WTC11 (cell line): ENCODE measurements around the gene CLPTM1L. TPM values are rescaled to one million over a fixed set of nuclear protein-coding genes. Genes with fewer than 3 reads are reported as not detected.

Source experiments
- ATAC-seq: fragments of 200-7000 bp; cut with Tn5 transposase; 2 replicates; pipeline ENCODE4 v1.10.0; 2021; ENCODE audit warnings: mild to moderate bottlenecking, moderate library complexity
- CTCF ChIA-PET: fragments of 300-600 bp; sonication (Branson Sonifier 250); formaldehyde crosslinking; loops from one replicate; lab custom pipeline; 2021; ENCODE audit warnings: antibody characterized with exemption; lab: Charles Lee
- POLR2A ChIA-PET: fragments of 350-600 bp; sonication (Branson Sonifier 250); formaldehyde crosslinking; loops from one replicate; lab custom pipeline; 2021; ENCODE audit warnings: antibody characterized with exemption; lab: Charles Lee
- DNase-seq: peaks from one replicate; pipeline ENCODE4 v3.0.0; 2021; ENCODE audit warnings: low spot score
- H3K27ac Mint-ChIP-seq: 2 replicates; pipeline ENCODE4 v1.8.0; 2021; ENCODE audit warnings: mixed read lengths
- H3K27me3 Mint-ChIP-seq: 2 replicates; pipeline ENCODE4 v1.8.0; 2021; ENCODE audit warnings: low read depth, mild to moderate bottlenecking, moderate library complexity, mixed read lengths
- H3K36me3 Mint-ChIP-seq: 2 replicates; pipeline ENCODE4 v1.8.0; 2021; ENCODE audit warnings: mixed read lengths
- H3K4me1 Mint-ChIP-seq: 2 replicates; pipeline ENCODE4 v1.8.0; 2022; ENCODE audit warnings: mixed read lengths
- H3K4me3 Mint-ChIP-seq: 2 replicates; pipeline ENCODE4 v1.8.0; 2021; ENCODE audit warnings: mild to moderate bottlenecking, moderate library complexity, mixed read lengths
- H3K9me3 Mint-ChIP-seq: 2 replicates; pipeline ENCODE4 v1.8.0; 2021; ENCODE audit warnings: mixed read lengths
- CBFB ChIP-seq: sonication (generic); formaldehyde crosslinking; IDR thresholded peaks from 2 replicates; pipeline ENCODE4 v1.8.1; 2022; ENCODE audit warnings: mild to moderate bottlenecking, low read depth, missing genetic modification reagents
- CREB1 ChIP-seq: sonication (generic); formaldehyde crosslinking; IDR thresholded peaks from 2 replicates; pipeline ENCODE4 v1.8.0; 2023; ENCODE audit warnings: mild to moderate bottlenecking, missing genetic modification reagents
- FOXK1 ChIP-seq: sonication (generic); formaldehyde crosslinking; IDR thresholded peaks from 2 replicates; pipeline ENCODE4 v1.8.0; 2022; ENCODE audit warnings: mild to moderate bottlenecking, moderate library complexity, missing genetic modification reagents
- FOXP1 ChIP-seq: sonication (generic); formaldehyde crosslinking; IDR thresholded peaks from 2 replicates; pipeline ENCODE4 v1.8.0; 2022; ENCODE audit warnings: missing genetic modification reagents, mild to moderate bottlenecking, moderate library complexity, borderline replicate concordance
- OVOL2 ChIP-seq: fragments of 250-450 bp; sonication (Bioruptor Pico); IDR thresholded peaks from 2 replicates; pipeline ENCODE4 v1.9.0; 2021; ENCODE audit warnings: mild to moderate bottlenecking, borderline replicate concordance
- SP1 ChIP-seq: sonication (generic); formaldehyde crosslinking; conservative IDR thresholded peaks from 2 replicates; pipeline ENCODE4 v1.8.1; 2022; ENCODE audit warnings: missing genetic modification reagents
- ZBTB21 ChIP-seq: sonication (generic); formaldehyde crosslinking; IDR thresholded peaks from 2 replicates; pipeline ENCODE4 v1.8.1; 2023; ENCODE audit warnings: mild to moderate bottlenecking, missing genetic modification reagents, borderline replicate concordance
- ZNF232 ChIP-seq: sonication (generic); formaldehyde crosslinking; IDR thresholded peaks from 2 replicates; pipeline ENCODE4 v1.8.0; 2022; ENCODE audit warnings: mild to moderate bottlenecking, missing genetic modification reagents
- ZNF423 ChIP-seq: fragments of 250-450 bp; sonication (Bioruptor Pico); IDR thresholded peaks from 2 replicates; pipeline ENCODE4 v2.1.2; 2022; ENCODE audit warnings: mild to moderate bottlenecking, moderate library complexity
- total RNA-seq: library from RNA; stranded (reverse); gene quantifications from 3 replicates; pipeline ENCODE4 v1.2.3, GENCODE V29; 2021
- TF ChIP-seq, protein P1 (sequence below): sonication (generic); formaldehyde crosslinking; IDR thresholded peaks from 2 replicates; pipeline ENCODE4 v1.8.0; 2023; ENCODE audit warnings: missing genetic modification reagents, mild to moderate bottlenecking, borderline replicate concordance
- TF ChIP-seq, protein P2 (sequence below): sonication (generic); formaldehyde crosslinking; IDR thresholded peaks from 2 replicates; pipeline ENCODE4 v1.8.0; 2023; ENCODE audit warnings: mild to moderate bottlenecking, missing genetic modification reagents
- TF ChIP-seq, protein P3 (sequence below): sonication (generic); formaldehyde crosslinking; IDR thresholded peaks from 2 replicates; pipeline ENCODE4 v1.8.0; 2022; ENCODE audit warnings: mild to moderate bottlenecking, missing genetic modification reagents

The CLPTM1L gene
- total RNA-seq, 1 experiment from 2014 or later = 92.8 TPM

DNA sequence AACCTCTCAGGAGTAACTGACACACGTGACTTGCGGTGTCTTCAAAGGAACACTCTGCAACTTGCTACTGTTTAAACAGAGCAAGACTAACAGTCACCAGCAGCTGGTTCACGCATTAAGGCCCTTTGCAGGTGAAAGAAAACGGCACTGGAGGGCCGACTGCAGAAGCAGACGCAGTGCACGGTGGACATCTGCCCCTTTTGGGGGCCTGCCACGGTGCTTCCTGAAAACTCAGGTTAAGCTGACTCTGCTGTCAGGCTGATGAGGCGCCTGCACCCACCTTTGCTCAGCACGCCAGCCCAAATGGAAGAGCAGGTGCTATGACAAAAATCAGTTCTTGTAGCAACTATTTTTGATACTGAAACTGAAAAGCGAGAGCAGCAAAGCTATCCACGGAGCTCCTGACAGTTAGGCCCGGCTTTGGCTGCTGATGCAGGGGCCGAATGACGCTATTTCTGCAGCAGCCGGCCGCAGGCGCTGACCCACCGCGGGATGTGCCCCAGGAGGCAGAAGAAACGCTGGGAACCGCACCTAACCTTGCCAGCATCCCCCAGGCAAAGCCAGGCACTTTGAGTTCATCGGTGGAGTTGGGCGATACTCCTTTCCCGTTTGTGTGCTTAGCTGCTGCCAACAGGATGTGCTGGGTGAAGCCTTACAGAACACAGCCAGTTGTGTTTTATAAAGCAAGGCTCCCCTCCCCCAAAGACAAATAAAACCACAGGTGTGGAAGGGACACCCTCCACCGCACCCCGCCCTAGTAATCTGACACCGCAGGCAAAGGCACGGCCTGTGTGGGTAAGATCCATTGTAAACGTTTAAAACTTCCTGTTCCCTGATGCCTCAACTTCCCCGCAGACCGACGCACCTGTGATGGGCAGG, 29.0 kb downstream of the CLPTM1L start (continued):
- TF ChIP-seq, protein P1, sequence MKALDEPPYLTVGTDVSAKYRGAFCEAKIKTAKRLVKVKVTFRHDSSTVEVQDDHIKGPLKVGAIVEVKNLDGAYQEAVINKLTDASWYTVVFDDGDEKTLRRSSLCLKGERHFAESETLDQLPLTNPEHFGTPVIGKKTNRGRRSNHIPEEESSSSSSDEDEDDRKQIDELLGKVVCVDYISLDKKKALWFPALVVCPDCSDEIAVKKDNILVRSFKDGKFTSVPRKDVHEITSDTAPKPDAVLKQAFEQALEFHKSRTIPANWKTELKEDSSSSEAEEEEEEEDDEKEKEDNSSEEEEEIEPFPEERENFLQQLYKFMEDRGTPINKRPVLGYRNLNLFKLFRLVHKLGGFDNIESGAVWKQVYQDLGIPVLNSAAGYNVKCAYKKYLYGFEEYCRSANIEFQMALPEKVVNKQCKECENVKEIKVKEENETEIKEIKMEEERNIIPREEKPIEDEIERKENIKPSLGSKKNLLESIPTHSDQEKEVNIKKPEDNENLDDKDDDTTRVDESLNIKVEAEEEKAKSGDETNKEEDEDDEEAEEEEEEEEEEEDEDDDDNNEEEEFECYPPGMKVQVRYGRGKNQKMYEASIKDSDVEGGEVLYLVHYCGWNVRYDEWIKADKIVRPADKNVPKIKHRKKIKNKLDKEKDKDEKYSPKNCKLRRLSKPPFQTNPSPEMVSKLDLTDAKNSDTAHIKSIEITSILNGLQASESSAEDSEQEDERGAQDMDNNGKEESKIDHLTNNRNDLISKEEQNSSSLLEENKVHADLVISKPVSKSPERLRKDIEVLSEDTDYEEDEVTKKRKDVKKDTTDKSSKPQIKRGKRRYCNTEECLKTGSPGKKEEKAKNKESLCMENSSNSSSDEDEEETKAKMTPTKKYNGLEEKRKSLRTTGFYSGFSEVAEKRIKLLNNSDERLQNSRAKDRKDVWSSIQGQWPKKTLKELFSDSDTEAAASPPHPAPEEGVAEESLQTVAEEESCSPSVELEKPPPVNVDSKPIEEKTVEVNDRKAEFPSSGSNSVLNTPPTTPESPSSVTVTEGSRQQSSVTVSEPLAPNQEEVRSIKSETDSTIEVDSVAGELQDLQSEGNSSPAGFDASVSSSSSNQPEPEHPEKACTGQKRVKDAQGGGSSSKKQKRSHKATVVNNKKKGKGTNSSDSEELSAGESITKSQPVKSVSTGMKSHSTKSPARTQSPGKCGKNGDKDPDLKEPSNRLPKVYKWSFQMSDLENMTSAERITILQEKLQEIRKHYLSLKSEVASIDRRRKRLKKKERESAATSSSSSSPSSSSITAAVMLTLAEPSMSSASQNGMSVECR (CRISPR knock-in tag) = 0 out of 2 replicates have a peak, but pooled peaks have one; percentile 22
- TF ChIP-seq, protein P2, sequence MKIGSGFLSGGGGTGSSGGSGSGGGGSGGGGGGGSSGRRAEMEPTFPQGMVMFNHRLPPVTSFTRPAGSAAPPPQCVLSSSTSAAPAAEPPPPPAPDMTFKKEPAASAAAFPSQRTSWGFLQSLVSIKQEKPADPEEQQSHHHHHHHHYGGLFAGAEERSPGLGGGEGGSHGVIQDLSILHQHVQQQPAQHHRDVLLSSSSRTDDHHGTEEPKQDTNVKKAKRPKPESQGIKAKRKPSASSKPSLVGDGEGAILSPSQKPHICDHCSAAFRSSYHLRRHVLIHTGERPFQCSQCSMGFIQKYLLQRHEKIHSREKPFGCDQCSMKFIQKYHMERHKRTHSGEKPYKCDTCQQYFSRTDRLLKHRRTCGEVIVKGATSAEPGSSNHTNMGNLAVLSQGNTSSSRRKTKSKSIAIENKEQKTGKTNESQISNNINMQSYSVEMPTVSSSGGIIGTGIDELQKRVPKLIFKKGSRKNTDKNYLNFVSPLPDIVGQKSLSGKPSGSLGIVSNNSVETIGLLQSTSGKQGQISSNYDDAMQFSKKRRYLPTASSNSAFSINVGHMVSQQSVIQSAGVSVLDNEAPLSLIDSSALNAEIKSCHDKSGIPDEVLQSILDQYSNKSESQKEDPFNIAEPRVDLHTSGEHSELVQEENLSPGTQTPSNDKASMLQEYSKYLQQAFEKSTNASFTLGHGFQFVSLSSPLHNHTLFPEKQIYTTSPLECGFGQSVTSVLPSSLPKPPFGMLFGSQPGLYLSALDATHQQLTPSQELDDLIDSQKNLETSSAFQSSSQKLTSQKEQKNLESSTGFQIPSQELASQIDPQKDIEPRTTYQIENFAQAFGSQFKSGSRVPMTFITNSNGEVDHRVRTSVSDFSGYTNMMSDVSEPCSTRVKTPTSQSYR (CRISPR knock-in tag) = peak; percentile 91; the same call in 1 of the 2 replicates
- TF ChIP-seq CREB1 (CRISPR knock-in tag) (0 out of 2 replicates have a peak, but pooled peaks have one; percentile 23), OVOL2 (no peak), ZBTB21 (CRISPR knock-in tag) (0 out of 2 replicates have a peak, but pooled peaks have one; percentile 14), SP1 (peak; percentile 48; the same call in 1 of the 2 replicates), FOXK1 (CRISPR knock-in tag) (peak; percentile 58; the same call in 1 of the 2 replicates), ZNF423 (CRISPR knock-in tag) (0 out of 2 replicates have a peak, but pooled peaks have one; percentile 2), ZNF232 (no peak), FOXP1 (CRISPR knock-in tag) (0 out of 2 replicates have a peak, but pooled peaks have one; percentile 23)
- TF ChIP-seq, protein P3, sequence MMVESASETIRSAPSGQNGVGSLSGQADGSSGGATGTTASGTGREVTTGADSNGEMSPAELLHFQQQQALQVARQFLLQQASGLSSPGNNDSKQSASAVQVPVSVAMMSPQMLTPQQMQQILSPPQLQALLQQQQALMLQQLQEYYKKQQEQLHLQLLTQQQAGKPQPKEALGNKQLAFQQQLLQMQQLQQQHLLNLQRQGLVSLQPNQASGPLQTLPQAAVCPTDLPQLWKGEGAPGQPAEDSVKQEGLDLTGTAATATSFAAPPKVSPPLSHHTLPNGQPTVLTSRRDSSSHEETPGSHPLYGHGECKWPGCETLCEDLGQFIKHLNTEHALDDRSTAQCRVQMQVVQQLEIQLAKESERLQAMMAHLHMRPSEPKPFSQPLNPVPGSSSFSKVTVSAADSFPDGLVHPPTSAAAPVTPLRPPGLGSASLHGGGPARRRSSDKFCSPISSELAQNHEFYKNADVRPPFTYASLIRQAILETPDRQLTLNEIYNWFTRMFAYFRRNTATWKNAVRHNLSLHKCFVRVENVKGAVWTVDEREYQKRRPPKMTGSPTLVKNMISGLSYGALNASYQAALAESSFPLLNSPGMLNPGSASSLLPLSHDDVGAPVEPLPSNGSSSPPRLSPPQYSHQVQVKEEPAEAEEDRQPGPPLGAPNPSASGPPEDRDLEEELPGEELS (CRISPR knock-in tag) = peak; percentile 31; the same call in 1 of the 2 replicates

DNA sequence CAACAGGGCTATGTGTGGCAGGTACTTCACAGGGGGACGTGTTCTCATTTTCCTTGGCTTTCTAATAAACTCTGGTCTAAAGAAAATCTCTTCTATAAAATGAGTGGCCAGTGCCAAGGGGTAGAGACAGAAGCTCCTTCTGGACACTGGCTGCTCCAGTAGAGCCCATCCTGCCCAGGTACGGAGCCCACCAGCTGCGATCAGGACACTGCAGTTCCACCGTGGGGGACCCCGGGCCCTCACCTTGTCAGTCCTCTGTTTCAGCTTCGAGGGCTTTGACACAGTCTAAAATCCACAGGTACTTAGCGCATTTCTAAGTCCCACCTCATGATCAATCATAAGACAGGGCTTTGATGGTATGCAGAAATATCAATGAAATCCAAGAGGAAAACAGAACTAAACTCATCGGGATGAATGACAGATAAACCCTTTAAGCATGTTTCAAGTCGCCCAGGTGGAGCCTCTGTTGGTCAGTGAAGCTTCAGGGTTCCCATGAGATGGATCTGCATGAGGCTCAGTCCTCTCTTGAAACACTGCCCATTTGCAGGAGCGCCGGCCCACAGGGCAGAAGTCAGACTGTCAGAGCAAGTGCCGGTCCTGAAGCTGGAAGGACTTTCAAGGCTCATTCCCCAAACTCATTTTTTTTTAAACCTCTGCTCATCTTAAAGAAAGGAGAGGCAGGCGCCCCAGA, 29.7 kb downstream of the CLPTM1L start:
- no peak for DNase-seq
- peaks cover 5% of the 10 kb centered on the region for H3K27me3 Mint-ChIP-seq
- no peak for TF ChIP-seq CBFB
- TF ChIP-seq, all 79 proteins: peak for 0
- H3K4me3 Mint-ChIP-seq = 0 out of 2 replicates have a peak overlapping the region, but pooled peaks have one; percentile 33
- peaks cover 15% of the 10 kb centered on the region for H3K9me3 Mint-ChIP-seq
- ChIA-PET CTCF (interaction anchor here (1.2 to 1.3 kb wide), 2 partner anchors 12 to 65 kb away, joined by 5 to 8 read pairs; no protein-coding TSS in a partner anchor), POLR2A (no interaction called here)
- no peak for ATAC-seq
- peaks cover 33% of the 10 kb centered on the region for H3K4me1 Mint-ChIP-seq
- H3K36me3 Mint-ChIP-seq = peaks cover 23% of the 10 kb centered on the region
- H3K27ac Mint-ChIP-seq = peak overlapping the region; percentile 63; the same call in 1 of the 2 replicates
